ENCODE results near the gene GABRB2.

- TF ChIP-seq CTCF (IDR thresholded peaks at IDR 0.05; ENCODE audit: insufficient read depth, low read length) (no peak), POLR2AphosphoS5 (IDR thresholded peaks at IDR 0.05; ENCODE audit: low read depth) (no peak), GABPA (IDR thresholded peaks at IDR 0.05; ENCODE audit: low read depth) (no peak), SPI1 (IDR thresholded peaks at IDR 0.05; ENCODE audit: borderline replicate concordance, low read depth) (no peak)
- TF ChIP-seq, protein P1, sequence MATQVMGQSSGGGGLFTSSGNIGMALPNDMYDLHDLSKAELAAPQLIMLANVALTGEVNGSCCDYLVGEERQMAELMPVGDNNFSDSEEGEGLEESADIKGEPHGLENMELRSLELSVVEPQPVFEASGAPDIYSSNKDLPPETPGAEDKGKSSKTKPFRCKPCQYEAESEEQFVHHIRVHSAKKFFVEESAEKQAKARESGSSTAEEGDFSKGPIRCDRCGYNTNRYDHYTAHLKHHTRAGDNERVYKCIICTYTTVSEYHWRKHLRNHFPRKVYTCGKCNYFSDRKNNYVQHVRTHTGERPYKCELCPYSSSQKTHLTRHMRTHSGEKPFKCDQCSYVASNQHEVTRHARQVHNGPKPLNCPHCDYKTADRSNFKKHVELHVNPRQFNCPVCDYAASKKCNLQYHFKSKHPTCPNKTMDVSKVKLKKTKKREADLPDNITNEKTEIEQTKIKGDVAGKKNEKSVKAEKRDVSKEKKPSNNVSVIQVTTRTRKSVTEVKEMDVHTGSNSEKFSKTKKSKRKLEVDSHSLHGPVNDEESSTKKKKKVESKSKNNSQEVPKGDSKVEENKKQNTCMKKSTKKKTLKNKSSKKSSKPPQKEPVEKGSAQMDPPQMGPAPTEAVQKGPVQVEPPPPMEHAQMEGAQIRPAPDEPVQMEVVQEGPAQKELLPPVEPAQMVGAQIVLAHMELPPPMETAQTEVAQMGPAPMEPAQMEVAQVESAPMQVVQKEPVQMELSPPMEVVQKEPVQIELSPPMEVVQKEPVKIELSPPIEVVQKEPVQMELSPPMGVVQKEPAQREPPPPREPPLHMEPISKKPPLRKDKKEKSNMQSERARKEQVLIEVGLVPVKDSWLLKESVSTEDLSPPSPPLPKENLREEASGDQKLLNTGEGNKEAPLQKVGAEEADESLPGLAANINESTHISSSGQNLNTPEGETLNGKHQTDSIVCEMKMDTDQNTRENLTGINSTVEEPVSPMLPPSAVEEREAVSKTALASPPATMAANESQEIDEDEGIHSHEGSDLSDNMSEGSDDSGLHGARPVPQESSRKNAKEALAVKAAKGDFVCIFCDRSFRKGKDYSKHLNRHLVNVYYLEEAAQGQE (IDR thresholded peaks at IDR 0.05; ENCODE audit: insufficient replicate concordance, low read depth) = no peak
These were observed 233.6 kb downstream of the GABRB2 start for GRCh38 chr5:161312882-161313281.
